ENCODE results near the gene ARMC6. TPM values are rescaled to one million over a fixed set of nuclear protein-coding genes. Genes with fewer than 3 reads are reported as not detected.
"Not testable (repeated sequence)": the region's sequence is repeated elsewhere in the genome, so short reads cannot be mapped to it uniquely, and the experiment has no call there.

Gene ARMC6
- total RNA-seq, 3 donors from 2014 or later (not counting 1 experiment from before 2014, with no cell fraction given) = 19.3 to 21.2 (median 21.0) TPM

- Histone ChIP-seq H3K36me3 (ENCODE audit: control insufficient read depth, insufficient read depth, low read length) (peaks cover 31% of the 10 kb centered on the region), H3K4me1 (ENCODE audit: control insufficient read depth, insufficient read depth, low read length) (no peaks in the 10 kb centered on the region), H3K4me3 (ENCODE audit: low read length) (no peak overlapping the region), H3K27ac (ENCODE audit: low read length) (no peak overlapping the region), H3K27me3 (ENCODE audit: control insufficient read depth, insufficient read depth, low read length) (no peaks in the 10 kb centered on the region), H3K9me3 (ENCODE audit: control insufficient read depth, insufficient read depth, low read length) (no peaks in the 10 kb centered on the region)
- Mint-ChIP-seq H3K27me3 (ENCODE audit: low read depth in 2 of 2) (no peaks in the 10 kb centered on the region), H3K36me3 (no peaks in the 10 kb centered on the region), H3K4me3 (no peak overlapping the region), H3K9me3 (no peaks in the 10 kb centered on the region), H3K4me1 (no peaks in the 10 kb centered on the region), H3K27ac (no peak overlapping the region)
- DNase-seq (no peak), ATAC-seq (no peak)
- intact Hi-C loops (cut with micrococcal nuclease) = no loop called here
- no peak for TF ChIP-seq CTCF (IDR thresholded peaks at IDR 0.05)
- WGBS (ENCODE audit: insufficient coverage) = 97% methylated on average over 7 of the region's 8 CpGs
These were observed 68.1 kb downstream of the ARMC6 start for GRCh38 chr19:19101540-19101939.

DNA sequence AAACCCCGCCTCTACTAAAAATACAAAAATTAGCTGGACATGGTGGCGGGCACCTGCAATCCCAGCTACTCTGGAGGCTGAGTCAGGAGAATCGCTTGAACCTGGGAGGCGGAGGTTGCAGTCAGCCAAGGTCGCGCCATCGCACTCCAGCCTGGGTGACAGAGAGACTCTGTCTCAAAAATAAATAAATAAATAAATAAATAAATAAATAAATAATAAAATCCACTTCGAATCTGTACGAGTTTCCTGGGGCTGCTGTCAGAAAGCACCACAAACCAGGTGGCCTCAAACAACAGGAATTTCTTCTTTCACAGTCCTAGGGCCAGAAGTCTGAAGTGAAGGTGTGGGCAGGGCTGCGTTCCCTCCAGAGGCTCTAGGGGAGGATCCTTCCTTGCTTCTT lies 69.2 kb downstream of the ARMC6 start:
- 98% methylated on average over 5 of the region's 10 CpGs for WGBS (ENCODE audit: insufficient coverage)
- intact Hi-C loops (cut with micrococcal nuclease); DNase-seq; H3K4me1 Mint-ChIP-seq; H3K9me3 ChIP-seq (ENCODE audit: control insufficient read depth, insufficient read depth, low read length); H3K4me3 Mint-ChIP-seq; H3K27me3 ChIP-seq (ENCODE audit: control insufficient read depth, insufficient read depth, low read length); H3K9me3 Mint-ChIP-seq; H3K4me3 ChIP-seq (ENCODE audit: low read length); H3K4me1 ChIP-seq (ENCODE audit: control insufficient read depth, insufficient read depth, low read length); H3K27me3 Mint-ChIP-seq (ENCODE audit: low read depth in 2 of 2); H3K36me3 Mint-ChIP-seq; H3K27ac ChIP-seq (ENCODE audit: low read length); H3K27ac Mint-ChIP-seq; ATAC-seq: not testable (repeated sequence)
- peaks cover 27% of the 10 kb centered on the region for H3K36me3 ChIP-seq (ENCODE audit: control insufficient read depth, insufficient read depth, low read length)

- intact Hi-C loops (cut with micrococcal nuclease) = no loop called here
- Mint-ChIP-seq H3K27me3 (ENCODE audit: low read depth in 2 of 2) (no peaks in the 10 kb centered on the region), H3K36me3 (no peaks in the 10 kb centered on the region), H3K4me3 (no peak overlapping the region), H3K27ac (no peak overlapping the region), H3K4me1 (no peaks in the 10 kb centered on the region), H3K9me3 (no peaks in the 10 kb centered on the region)
- no peak overlapping the region for H3K27ac ChIP-seq (ENCODE audit: low read length)
- no peak for TF ChIP-seq CTCF (IDR thresholded peaks at IDR 0.05)
- H3K4me3 ChIP-seq (ENCODE audit: low read length) = no peak overlapping the region
- ATAC-seq = no peak
- H3K4me1 ChIP-seq (ENCODE audit: control insufficient read depth, insufficient read depth, low read length) = no peaks in the 10 kb centered on the region
- H3K36me3 ChIP-seq (ENCODE audit: control insufficient read depth, insufficient read depth, low read length) = peaks cover 24% of the 10 kb centered on the region
- WGBS (ENCODE audit: insufficient coverage) = 96% methylated on average over 11 of the region's 11 CpGs
- no peaks in the 10 kb centered on the region for H3K27me3 ChIP-seq (ENCODE audit: control insufficient read depth, insufficient read depth, low read length)
- no peak for DNase-seq
- H3K9me3 ChIP-seq (ENCODE audit: control insufficient read depth, insufficient read depth, low read length) = no peaks in the 10 kb centered on the region
These were observed 69.8 kb downstream of the ARMC6 start for GRCh38 chr19:19103167-19103566.

GRCh38 chr19:19105365-19106055 lies 72.1 kb downstream of the ARMC6 start:
- ATAC-seq (no peak), DNase-seq (no peak)
- no peaks in the 10 kb centered on the region for H3K27me3 Mint-ChIP-seq (ENCODE audit: low read depth in 2 of 2)
- H3K27me3 ChIP-seq (ENCODE audit: control insufficient read depth, insufficient read depth, low read length) = no peaks in the 10 kb centered on the region
- peaks cover 0 to 5% of the 10 kb centered on the region in 2 donors for H3K4me1 Mint-ChIP-seq
- H3K36me3 Mint-ChIP-seq = no peaks in the 10 kb centered on the region
- no peaks in the 10 kb centered on the region for H3K9me3 Mint-ChIP-seq
- no peak overlapping the region for H3K27ac ChIP-seq (ENCODE audit: low read length)
- no peak overlapping the region for H3K27ac Mint-ChIP-seq
- 91% methylated on average over 35 of the region's 36 CpGs for WGBS (ENCODE audit: insufficient coverage)
- H3K4me3 ChIP-seq (ENCODE audit: low read length) = no peak overlapping the region
- H3K36me3 ChIP-seq (ENCODE audit: control insufficient read depth, insufficient read depth, low read length) = peaks cover 13% of the 10 kb centered on the region
- no peaks in the 10 kb centered on the region for H3K9me3 ChIP-seq (ENCODE audit: control insufficient read depth, insufficient read depth, low read length)
- no peak for TF ChIP-seq CTCF (IDR thresholded peaks at IDR 0.05)
- intact Hi-C loops (cut with micrococcal nuclease) = no loop called here
- peaks cover 4% of the 10 kb centered on the region for H3K4me1 ChIP-seq (ENCODE audit: control insufficient read depth, insufficient read depth, low read length)
- no peak overlapping the region for H3K4me3 Mint-ChIP-seq
